OCI-LY7 (cell line): ENCODE measurements around the gene KRT12. TPM values are rescaled to one million over a fixed set of nuclear protein-coding genes. Genes with fewer than 3 reads are reported as not detected.

Source experiments
- BruUV-seq: library from RNA; stranded (reverse); fragments of 400-500 nt; replicated peaks from 2 replicates; lab custom pipeline; 2021; lab: Mats Ljungman, UMichigan
- CTCF ChIA-PET: fragments of 300-600 bp; sonication (Branson Sonifier 250); formaldehyde crosslinking; loops from one replicate; lab custom pipeline; 2022; ENCODE audit warnings: antibody characterized with exemption; ENCODE audit not compliant: unreplicated experiment; lab: Charles Lee
- POLR2A ChIA-PET: fragments of 300-600 bp; sonication (Branson Sonifier 250); formaldehyde crosslinking; loops from one replicate; lab custom pipeline; 2022; ENCODE audit warnings: antibody characterized with exemption; lab: Charles Lee
- DNase-seq: peaks from one replicate; pipeline ENCODE4 v3.0.0-alpha.2; 2015; ENCODE audit warnings: low spot score
- H2AFZ ChIP-seq: fragments of 200-600 bp; sonication (generic), shearing (Covaris generic); 2 replicates; pipeline ENCODE4 v1.6.1; 2014; ENCODE audit warnings: mild to moderate bottlenecking, antibody characterized with exemption, low read length, moderate library complexity
- H3K27ac ChIP-seq: fragments of 200-600 bp; sonication (generic); 2 replicates; pipeline ENCODE4 v1.5.1; 2014; ENCODE audit warnings: mixed run types, low read depth, mild to moderate bottlenecking, moderate library complexity, low read length, inconsistent platforms; ENCODE audit not compliant: poor library complexity, severe bottlenecking
- H3K36me3 ChIP-seq: fragments of 200-600 bp; sonication (generic); 2 replicates; pipeline ENCODE4 v1.6.1; 2014; ENCODE audit warnings: mild to moderate bottlenecking, antibody characterized with exemption, low read length, moderate library complexity, mixed read lengths; ENCODE audit not compliant: insufficient read depth
- H3K4me1 ChIP-seq: fragments of 200-600 bp; sonication (generic); 2 replicates; pipeline ENCODE4 v1.5.1; 2014; ENCODE audit warnings: mild to moderate bottlenecking, low read length; ENCODE audit not compliant: insufficient read depth, poor library complexity, severe bottlenecking
- H3K4me2 ChIP-seq: fragments of 200-600 bp; sonication (generic); 2 replicates; pipeline ENCODE4 v1.6.1; 2014; ENCODE audit warnings: mild to moderate bottlenecking, low read length
- H3K4me3 ChIP-seq: fragments of 200-600 bp; sonication (generic); 2 replicates; pipeline ENCODE4 v1.5.1; 2014; ENCODE audit warnings: mild to moderate bottlenecking, low read depth, low read length; ENCODE audit not compliant: poor library complexity, severe bottlenecking
- H3K79me2 ChIP-seq: fragments of 200-600 bp; sonication (generic); 2 replicates; pipeline ENCODE4 v1.6.1; 2016; ENCODE audit warnings: low read depth, mild to moderate bottlenecking, low read length, moderate library complexity, mixed read lengths; ENCODE audit not compliant: insufficient read depth
- H3K9me2 ChIP-seq: fragments of 200-600 bp; sonication (generic); 2 replicates; pipeline ENCODE4 v1.6.1; 2016; ENCODE audit warnings: mild to moderate bottlenecking, low read length, mixed read lengths; ENCODE audit not compliant: insufficient read depth
- H3K9me3 ChIP-seq: fragments of 200-600 bp; sonication (generic); 2 replicates; pipeline ENCODE4 v1.6.1; 2014; ENCODE audit warnings: mild to moderate bottlenecking, mixed run types, low read length, mixed read lengths
- H4K20me1 ChIP-seq: fragments of 200-600 bp; sonication (generic); 2 replicates; pipeline ENCODE4 v1.6.1; 2014; ENCODE audit warnings: mild to moderate bottlenecking, antibody characterized with exemption, low read length, moderate library complexity, mixed read lengths; ENCODE audit not compliant: insufficient read depth
- CTCF ChIP-seq: fragments of 200-600 bp; sonication (generic); conservative IDR thresholded peaks from 2 replicates; pipeline ENCODE4 v1.5.1; 2014; ENCODE audit warnings: mild to moderate bottlenecking, antibody characterized with exemption, low read length, moderate library complexity, mixed read lengths
- EZH2phosphoT487 ChIP-seq: fragments of 200-600 bp; sonication (generic); IDR thresholded peaks from 2 replicates; pipeline ENCODE4 v1.6.1; 2018; ENCODE audit warnings: low read depth, borderline replicate concordance, mild to moderate bottlenecking, mixed run types, antibody characterized with exemption, low read length, moderate library complexity, mixed read lengths
- intact Hi-C: fragments of 100-400 bp; cut with micrococcal nuclease; formaldehyde crosslinking; loops from one replicate; pipeline ENCODE4 v1.10.0; 2022; ENCODE audit not compliant: unreplicated experiment
- total RNA-seq, 2 experiments: library from RNA; depleted of rRNA in 1 of 2; stranded (reverse); fragments of >200 nt in 1 of 2; shearing (Covaris generic) in 1 of 2; gene quantifications; 2 replicates each; pipeline ENCODE4 v1.2.3, GENCODE V29; 2014 to 2022

The KRT12 gene
- total RNA-seq, 2 experiments from 2014 or later, result not detected

- Histone ChIP-seq H3K36me3 (no peaks in the 10 kb centered on the region), H3K79me2 (no peaks in the 10 kb centered on the region), H3K4me3 (no peak overlapping the region), H3K27ac (no peak overlapping the region), H3K4me2 (no peak overlapping the region), H3K9me2 (no peaks in the 10 kb centered on the region), H3K9me3 (no peaks in the 10 kb centered on the region), H2AFZ (no peak overlapping the region), H3K4me1 (no peaks in the 10 kb centered on the region), H4K20me1 (no peaks in the 10 kb centered on the region)
- no peak for TF ChIP-seq CTCF
- no peak for TF ChIP-seq EZH2phosphoT487
- no peak for DNase-seq
- CTCF ChIA-PET, result no interaction called here
- intact Hi-C loops, result no loop called here
- no TSS peak for BruUV-seq
- POLR2A ChIA-PET, result no interaction called here
Observed at GRCh38 chr17:40912486-40913210, 45.6 kb upstream of the KRT12 start.

- H3K4me1 ChIP-seq, result no peaks in the 10 kb centered on the region
- no peak for TF ChIP-seq EZH2phosphoT487
- TF ChIP-seq CTCF, result no peak
- H3K9me3 ChIP-seq, result no peaks in the 10 kb centered on the region
- ChIA-PET CTCF (no interaction called here), POLR2A (interaction anchor here (0.6 kb wide), 1 partner anchor 765 kb away, joined by 3 read pairs; no protein-coding TSS in a partner anchor)
- DNase-seq, result no peak
- intact Hi-C loops, result no loop called here
- no peaks in the 10 kb centered on the region for H4K20me1 ChIP-seq
- no TSS peak for BruUV-seq
- H3K27ac ChIP-seq, result no peak overlapping the region
- H3K79me2 ChIP-seq, result no peaks in the 10 kb centered on the region
- H3K9me2 ChIP-seq, result no peaks in the 10 kb centered on the region
- no peaks in the 10 kb centered on the region for H3K36me3 ChIP-seq
- H3K4me3 ChIP-seq, result no peak overlapping the region
- H3K4me2 ChIP-seq, result no peak overlapping the region
- H2AFZ ChIP-seq, result no peak overlapping the region
Observed at GRCh38 chr17:40910441-40910841, 43.4 kb upstream of the KRT12 start.

GRCh38 chr17:40909755-40910154 lies 42.7 kb upstream of the KRT12 start:
- no peak overlapping the region for H3K27ac ChIP-seq
- ChIA-PET CTCF (no interaction called here), POLR2A (no interaction called here)
- H3K4me3 ChIP-seq, result no peak overlapping the region
- TF ChIP-seq CTCF (no peak), EZH2phosphoT487 (no peak)
- H3K36me3 ChIP-seq, result no peaks in the 10 kb centered on the region
- no peak overlapping the region for H2AFZ ChIP-seq
- H3K4me2 ChIP-seq, result no peak overlapping the region
- intact Hi-C loops, result loop anchor here (2.0 to 5.0 kb wide), 6 partner anchors 107 to 753 kb away; no protein-coding TSS in a partner anchor
- H3K9me3 ChIP-seq, result no peaks in the 10 kb centered on the region
- H3K4me1 ChIP-seq, result no peaks in the 10 kb centered on the region
- no TSS peak for BruUV-seq
- DNase-seq, result no peak
- no peaks in the 10 kb centered on the region for H3K79me2 ChIP-seq
- no peaks in the 10 kb centered on the region for H4K20me1 ChIP-seq
- no peaks in the 10 kb centered on the region for H3K9me2 ChIP-seq
